Dedifferentiated amniotic fluid mesenchymal stem cell (primary cell): ENCODE measurements around the gene SMPD2.

Experiments used
- DNase-seq: peaks from one replicate; pipeline ENCODE4 v3.0.0-alpha.2; 2016; ENCODE audit errors: extremely low spot score

The SMPD2 gene, protein sequence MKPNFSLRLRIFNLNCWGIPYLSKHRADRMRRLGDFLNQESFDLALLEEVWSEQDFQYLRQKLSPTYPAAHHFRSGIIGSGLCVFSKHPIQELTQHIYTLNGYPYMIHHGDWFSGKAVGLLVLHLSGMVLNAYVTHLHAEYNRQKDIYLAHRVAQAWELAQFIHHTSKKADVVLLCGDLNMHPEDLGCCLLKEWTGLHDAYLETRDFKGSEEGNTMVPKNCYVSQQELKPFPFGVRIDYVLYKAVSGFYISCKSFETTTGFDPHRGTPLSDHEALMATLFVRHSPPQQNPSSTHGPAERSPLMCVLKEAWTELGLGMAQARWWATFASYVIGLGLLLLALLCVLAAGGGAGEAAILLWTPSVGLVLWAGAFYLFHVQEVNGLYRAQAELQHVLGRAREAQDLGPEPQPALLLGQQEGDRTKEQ

GRCh38 chr6:109440331-109441068, at the start of gene SMPD2, which contains the start of gene PPIL6:
Gene SMPD2, plus strand, starts transcription at chr6:109440724. Its CDS starts 398 bp downstream, at chr6:109441122.
Gene PPIL6, minus strand, starts transcription at chr6:109440628. Its CDS starts 38 bp downstream, at chr6:109440590.
- DNase-seq, result peak; percentile 79

DNA sequence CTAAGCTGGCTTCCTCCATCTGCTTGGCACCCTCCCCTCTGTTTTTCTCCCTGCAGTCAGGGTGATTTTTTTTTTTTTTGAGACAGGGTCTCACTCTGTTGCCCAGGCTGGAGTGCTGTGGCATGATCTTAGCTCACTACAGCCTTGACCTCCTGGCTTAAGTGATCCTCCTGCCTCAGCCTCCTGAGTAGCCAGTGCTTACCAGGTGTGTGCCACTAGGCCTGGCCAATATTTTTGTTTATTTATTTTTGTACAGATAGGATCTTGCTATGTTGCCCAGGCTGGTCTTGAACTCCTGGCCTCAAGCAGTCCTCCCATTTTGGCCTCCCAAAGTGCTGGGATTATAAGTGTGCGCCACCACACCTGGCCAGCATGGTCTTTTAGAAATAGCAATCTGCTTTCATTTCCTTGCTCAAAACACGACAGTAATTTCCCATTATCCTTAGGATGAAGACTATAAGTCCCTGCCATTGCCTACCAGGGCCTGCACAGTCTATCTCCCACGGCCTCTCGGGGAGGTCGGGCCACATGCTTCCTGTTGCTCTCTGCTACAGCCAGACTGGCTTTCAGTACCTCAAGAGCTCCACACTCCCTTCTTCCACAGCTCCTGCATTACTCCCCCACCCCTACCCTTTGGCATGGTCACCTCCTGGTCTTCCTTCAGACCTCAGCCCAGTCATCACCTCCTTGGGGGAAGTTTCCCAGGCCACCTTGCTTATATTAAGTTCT, 47.2 kb upstream of the SMPD2 start:
- DNase-seq, result no peak

- DNase-seq, result no peak
These were observed 46.6 kb upstream of the SMPD2 start for GRCh38 chr6:109393886-109394281.

DNA sequence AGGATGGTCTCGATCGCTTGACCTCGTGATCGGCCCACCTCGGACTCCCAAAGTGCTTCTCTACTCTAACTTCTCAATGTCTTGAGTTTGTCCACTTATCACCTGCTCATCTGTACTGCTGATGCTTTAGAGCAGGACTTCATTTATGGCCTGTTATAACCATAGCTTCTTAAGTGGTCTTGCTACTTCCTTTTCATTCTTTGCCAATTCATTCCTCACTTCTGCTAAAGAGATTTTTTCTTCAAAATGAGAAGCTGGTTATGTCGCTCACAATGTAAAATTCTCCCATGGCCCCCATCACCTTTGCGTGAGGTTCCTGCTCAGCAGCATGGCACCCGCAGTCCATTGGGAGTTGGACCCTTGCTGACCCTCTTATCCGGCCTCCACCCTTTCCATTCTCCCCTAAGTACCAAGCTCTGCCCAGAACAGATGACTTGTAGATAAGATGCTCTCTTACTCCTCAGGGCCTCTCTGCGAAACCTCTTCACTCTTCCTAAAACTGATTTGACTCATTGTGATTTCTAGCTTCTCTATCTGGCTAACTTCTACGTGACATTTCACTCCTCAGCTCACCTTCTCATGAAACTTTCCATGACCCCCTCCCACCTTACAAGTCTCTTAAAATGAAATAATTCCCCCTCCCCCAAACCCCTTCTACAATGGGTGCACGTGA, 44.3 kb upstream of the SMPD2 start:
- DNase-seq, result no peak

GRCh38 chr6:109397020-109397419, 43.5 kb upstream of the SMPD2 start:
- DNase-seq, result no peak

DNA sequence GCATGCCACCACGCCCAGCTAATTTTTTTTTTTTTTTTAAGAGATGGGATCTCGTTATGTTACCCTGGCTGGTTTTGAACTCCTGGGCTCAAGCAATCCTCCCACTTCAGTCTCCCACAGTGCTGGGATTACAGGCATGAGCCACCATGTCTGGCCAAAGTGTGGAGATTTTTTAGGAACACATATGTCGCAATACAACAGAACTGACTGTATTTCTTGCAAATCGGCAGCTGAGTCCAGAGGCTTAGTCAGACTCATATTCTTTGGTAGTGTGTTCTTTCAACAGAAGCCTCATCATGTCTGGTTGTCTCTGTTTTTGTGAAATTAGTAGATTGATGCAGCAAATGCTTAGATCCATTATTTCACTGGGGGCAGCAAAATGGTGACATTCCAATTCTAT, 34.3 kb upstream of the SMPD2 start:
- DNase-seq, result no peak

DNA sequence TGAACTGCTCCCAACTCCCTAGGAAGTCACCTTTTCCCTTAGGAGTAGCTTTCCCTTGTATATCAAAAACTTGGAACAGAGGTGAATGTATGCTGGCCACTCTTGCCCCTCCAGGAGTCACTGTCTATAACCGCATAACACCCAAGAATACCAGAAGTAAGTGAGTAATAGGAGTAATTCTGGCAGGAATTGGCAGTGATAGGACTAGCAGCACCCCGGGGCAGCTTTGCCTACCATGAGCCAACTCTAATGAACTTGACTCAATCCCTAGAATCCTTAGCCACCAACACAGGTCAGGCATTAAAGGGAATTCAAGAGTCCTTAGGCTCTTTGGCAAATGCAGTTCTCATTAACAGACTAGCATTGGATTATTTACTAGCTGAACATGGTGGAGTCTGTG, 29.5 kb upstream of the SMPD2 start:
- DNase-seq, result no peak

DNA sequence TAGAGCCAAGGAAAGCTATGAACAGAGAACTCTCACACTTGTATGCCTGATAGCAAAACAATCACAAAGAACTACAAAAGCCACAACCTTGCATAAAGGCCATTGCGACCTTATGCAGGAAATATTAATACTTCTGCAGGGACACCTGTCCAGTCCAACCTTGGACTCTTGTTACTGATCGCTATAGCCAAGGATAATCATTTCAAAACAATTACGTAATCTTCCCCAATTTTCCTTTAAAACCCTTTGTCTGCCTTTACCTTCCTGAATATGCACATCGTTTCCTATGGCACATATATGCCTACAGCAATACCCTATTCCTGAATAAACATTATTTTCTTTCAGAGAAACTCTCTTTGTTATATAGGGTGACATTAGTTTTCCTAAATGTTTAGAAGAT, 22.9 kb upstream of the SMPD2 start:
- DNase-seq, result no peak

DNA sequence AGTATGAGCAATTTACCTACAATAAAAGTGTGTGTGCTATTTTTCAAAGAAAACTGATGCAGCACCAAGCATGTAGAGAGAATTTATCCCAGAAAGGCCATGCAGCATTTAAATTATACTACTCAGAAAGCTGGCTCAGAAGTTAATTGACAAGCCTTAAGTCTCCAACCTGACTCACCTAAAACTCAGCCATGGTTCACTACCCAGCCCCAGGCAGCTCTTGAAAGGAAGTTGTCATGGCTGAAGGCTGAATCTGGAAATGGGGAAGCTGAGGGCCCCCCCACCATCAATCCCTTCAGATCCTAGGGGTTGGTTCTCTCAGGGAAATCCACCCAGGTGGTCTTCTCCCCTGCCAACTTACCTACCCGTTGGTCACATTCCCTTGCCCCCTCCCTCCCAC, 19.8 kb upstream of the SMPD2 start:
- no peak for DNase-seq

DNA sequence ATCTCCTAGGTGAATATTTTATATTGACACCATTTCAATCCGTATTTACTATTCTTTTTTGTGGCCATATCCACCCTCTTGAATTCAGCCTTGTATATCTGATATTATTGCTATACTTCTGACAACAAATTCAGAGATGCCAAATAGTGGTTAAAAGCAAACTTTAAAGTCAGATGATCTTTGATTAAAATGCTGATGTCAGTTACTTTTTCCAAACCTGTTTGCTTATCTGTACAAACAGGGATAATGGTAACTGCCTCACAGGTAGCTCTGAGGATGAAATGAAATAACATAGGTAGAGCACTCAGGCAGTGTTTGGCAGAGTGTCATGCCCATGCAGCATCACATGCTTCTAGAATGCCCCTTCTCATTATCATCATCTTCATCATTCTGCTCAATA, 19.3 kb upstream of the SMPD2 start:
- no peak for DNase-seq

DNA sequence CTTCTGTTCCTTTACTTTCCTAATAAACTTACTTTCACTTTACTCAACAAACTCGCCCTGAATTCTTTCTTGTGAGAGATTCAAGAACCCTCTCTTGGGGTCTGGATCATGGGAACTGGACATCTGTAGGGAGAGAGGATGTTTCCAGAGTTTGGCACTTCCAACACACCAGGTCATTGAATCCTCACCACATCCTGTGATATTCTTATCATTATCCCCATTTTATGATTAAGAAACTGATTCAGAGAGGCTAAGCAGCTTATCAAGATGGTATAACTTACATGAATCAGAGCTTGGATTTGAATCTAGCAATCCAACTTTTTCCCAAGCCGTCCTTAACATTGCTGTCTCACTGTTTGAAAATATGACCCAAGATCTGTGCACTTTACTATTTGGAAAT, 15.6 kb upstream of the SMPD2 start:
- no peak for DNase-seq

DNA sequence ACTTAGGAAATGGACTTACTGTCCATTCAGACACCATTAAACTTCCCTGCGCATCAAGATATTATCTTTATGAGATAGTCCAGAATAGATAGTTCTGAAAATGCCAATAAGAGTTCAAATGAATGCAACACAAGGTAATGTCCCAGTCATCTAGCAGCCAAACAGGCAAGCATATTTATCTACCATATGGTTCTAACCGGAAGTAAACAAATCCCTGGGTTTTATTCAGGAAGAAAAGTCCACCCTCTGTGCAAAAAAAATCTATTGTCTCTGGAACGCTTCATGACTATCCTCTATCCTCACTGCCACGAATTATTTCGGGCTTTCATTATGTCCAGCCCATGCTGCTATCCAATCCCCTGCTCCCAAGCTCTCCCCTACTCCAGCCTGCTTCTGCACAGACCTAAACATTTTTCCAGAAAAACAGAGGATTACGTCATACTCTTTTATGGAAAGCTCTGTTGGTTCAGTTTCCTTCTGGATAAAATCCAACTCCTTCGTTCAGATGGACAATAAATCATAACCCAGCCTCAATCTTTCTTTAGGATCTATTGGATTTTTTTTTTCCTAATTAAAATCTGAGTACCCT, 11.5 kb upstream of the SMPD2 start:
- peak; percentile 59 for DNase-seq

DNA sequence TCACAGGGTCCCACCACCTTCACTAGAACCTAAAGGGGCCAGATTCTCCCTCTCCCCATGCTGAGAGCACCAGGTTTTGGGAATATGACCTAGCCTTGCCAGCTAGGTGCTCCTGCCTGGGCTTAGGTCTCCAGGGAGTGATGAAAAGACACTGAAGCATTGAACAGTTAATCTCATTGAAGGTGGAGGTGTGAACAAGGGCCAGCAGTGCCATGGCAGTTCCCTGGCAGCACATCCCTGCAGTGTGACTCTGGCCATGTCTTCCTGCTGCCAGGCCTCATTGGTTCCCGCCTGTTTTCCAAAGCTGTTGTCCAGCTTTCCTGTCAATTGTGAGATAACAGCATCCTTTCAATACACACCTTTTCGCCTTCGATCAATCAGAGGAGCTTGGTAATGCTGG, 11.0 kb upstream of the SMPD2 start:
- DNase-seq, result no peak

- DNase-seq, result no peak
These were observed 6.1 kb upstream of the SMPD2 start for GRCh38 chr6:109434456-109434855.

DNA sequence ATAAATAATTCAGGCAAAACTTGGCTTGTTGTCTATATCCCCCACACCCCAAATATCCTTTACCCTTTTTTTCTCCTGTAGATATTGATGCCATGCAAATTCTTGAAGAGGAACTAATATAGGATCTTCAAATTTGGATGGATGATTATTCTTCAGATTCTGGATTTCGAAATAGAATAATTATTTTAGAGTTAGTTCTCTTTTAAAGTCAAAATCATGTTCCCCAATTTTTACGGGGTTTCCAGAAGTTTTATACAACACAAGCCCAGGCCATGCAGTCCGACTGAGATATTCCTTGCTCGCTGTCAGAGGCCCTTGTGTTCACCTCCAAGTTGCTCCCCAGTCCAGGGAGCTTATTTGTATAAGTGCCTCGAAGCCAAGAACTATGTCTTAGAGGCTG, 4.5 kb upstream of the SMPD2 start:
- no peak for DNase-seq

DNA sequence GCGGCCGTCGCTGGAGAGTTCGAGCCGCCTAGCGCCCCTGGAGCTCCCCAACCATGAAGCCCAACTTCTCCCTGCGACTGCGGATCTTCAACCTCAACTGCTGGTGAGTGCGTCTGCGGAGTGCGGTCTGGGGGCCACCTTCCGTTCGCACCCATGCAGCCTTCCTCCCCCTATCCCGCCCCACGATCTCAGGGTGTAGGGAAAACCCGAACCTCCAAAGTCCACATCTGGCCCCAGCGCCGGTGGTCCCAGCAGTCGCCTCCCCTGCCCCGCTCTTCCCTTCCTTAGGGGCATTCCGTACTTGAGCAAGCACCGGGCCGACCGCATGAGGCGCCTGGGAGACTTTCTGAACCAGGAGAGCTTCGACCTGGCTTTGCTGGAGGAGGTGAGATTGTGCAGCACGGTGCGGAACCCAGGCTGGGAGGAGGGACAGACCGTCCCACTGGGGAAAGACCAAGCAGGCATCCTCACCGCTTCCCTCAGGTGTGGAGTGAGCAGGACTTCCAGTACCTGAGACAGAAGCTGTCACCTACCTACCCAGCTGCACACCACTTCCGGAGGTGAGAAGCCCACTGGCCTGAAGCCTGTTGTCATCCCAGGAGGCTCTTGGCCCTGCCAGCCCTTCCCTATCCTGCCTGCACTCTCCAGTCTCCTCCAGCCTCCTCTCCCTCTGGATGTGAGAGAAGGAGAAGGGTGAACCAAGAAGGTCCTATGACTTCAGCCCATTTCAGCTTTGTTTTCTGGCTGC, 719 bp downstream of the SMPD2 start:
- DNase-seq, result peak; percentile 18

DNA sequence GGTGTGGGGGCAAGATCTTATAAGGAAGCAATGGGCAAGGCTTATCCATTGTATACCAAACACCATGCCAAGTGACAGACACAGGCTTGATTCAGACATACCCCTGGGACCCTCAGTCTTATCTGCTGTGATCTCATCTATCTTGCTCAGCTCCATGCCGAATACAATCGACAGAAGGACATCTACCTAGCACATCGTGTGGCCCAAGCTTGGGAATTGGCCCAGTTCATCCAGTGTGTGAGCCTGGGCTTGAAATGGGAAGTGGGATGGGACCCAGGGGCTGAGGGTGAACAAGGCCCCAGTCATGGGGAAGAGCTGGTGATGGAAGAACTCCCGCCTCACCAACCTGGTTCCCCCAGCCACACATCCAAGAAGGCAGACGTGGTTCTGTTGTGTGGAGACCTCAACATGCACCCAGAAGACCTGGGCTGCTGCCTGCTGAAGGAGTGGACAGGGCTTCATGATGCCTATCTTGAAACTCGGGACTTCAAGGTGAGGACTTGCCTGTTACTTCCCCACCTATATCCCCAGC, 1.9 kb downstream of the SMPD2 start:
- DNase-seq, result no peak

DNA sequence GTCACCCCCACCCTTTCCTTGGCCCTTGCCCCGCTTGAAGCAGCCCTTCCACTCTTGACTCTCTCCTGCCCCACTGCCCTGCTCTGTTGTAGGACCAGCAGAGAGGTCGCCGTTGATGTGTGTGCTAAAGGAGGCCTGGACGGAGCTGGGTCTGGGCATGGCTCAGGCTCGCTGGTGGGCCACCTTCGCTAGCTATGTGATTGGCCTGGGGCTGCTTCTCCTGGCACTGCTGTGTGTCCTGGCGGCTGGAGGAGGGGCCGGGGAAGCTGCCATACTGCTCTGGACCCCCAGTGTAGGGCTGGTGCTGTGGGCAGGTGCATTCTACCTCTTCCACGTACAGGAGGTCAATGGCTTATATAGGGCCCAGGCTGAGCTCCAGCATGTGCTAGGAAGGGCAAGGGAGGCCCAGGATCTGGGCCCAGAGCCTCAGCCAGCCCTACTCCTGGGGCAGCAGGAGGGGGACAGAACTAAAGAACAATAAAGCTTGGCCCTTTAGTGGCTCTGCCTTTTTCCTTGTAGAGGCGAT, 3.0 kb downstream of the SMPD2 start:
- DNase-seq, result no peak

GRCh38 chr6:109445382-109445781, 4.9 kb downstream of the SMPD2 start:
- no peak for DNase-seq

- no peak for DNase-seq
These were observed 5.5 kb downstream of the SMPD2 start for GRCh38 chr6:109446072-109446471.
